Stimulated activated CD4-positive, alpha-beta T cell treated with anti-CD3 and anti-CD28 coated beads, Interleukin-4, amount 100 ng/mL, for 24 hours (primary cell): ENCODE results near the gene CCDC80.

ENCODE experiments used
- DNase-seq: peaks from one replicate; pipeline ENCODE4 v3.0.0-alpha.2; 2020

The CCDC80 gene

GRCh38 chr3:112631257-112631656 is 9.7 kb downstream of the CCDC80 start:
- no peak for DNase-seq

- peak; percentile 29 for DNase-seq
Measured at GRCh38 chr3:112629425-112629824, 11.5 kb downstream of the CCDC80 start.

- DNase-seq = no peak
Measured at GRCh38 chr3:112627919-112628466, 12.9 kb downstream of the CCDC80 start.

- no peak for DNase-seq
Measured at GRCh38 chr3:112627419-112627818, 13.5 kb downstream of the CCDC80 start.

GRCh38 chr3:112623717-112624116 is 17.2 kb downstream of the CCDC80 start:
- DNase-seq = no peak

- DNase-seq = no peak
Measured at GRCh38 chr3:112623213-112623612, 17.7 kb downstream of the CCDC80 start.

- no peak for DNase-seq
Measured at GRCh38 chr3:112619295-112619694, 21.6 kb downstream of the CCDC80 start.

GRCh38 chr3:112617285-112617684 is 23.7 kb downstream of the CCDC80 start:
- no peak for DNase-seq

- DNase-seq = no peak
Measured at GRCh38 chr3:112615989-112616731, 24.8 kb downstream of the CCDC80 start.

- no peak for DNase-seq
Measured at GRCh38 chr3:112611752-112612515, 29.0 kb downstream of the CCDC80 start.

GRCh38 chr3:112610121-112610520 is 30.8 kb downstream of the CCDC80 start:
- no peak for DNase-seq

GRCh38 chr3:112607863-112608262 is 33.1 kb downstream of the CCDC80 start:
- DNase-seq = no peak

GRCh38 chr3:112606098-112606497 is 34.8 kb downstream of the CCDC80 start:
- no peak for DNase-seq

GRCh38 chr3:112605285-112605684 is 35.7 kb downstream of the CCDC80 start:
- no peak for DNase-seq

- no peak for DNase-seq
Measured at GRCh38 chr3:112604536-112604935, 36.4 kb downstream of the CCDC80 start.

- DNase-seq = no peak
Measured at GRCh38 chr3:112602217-112602838, 38.6 kb downstream of the CCDC80 start.

- no peak for DNase-seq
Measured at GRCh38 chr3:112598731-112599130, 42.2 kb downstream of the CCDC80 start.

- DNase-seq = no peak
Measured at GRCh38 chr3:112597945-112598344, 43.0 kb downstream of the CCDC80 start.

GRCh38 chr3:112594856-112595255 is 46.1 kb downstream of the CCDC80 start:
- DNase-seq = no peak

- DNase-seq = no peak
Measured at GRCh38 chr3:112593258-112593657, 47.7 kb downstream of the CCDC80 start.

- DNase-seq = no peak
Measured at GRCh38 chr3:112587336-112587735, 53.6 kb downstream of the CCDC80 start.

GRCh38 chr3:112585782-112586181 is 55.2 kb downstream of the CCDC80 start:
- no peak for DNase-seq

GRCh38 chr3:112583105-112583504 is 57.8 kb downstream of the CCDC80 start:
- no peak for DNase-seq
